Brain microvascular endothelial cell (primary cell): Measurements from ENCODE around the gene RAB28.

ENCODE experiments used
- DNase-seq: peaks from one replicate; pipeline ENCODE4 v3.0.0-alpha.2; 2020
- H3K27ac ChIP-seq: fragments of 250-450 bp; sonication (Bioruptor Pico); 2 replicates; pipeline ENCODE4 v1.5.1; 2020; ENCODE audit warnings: mild to moderate bottlenecking, moderate library complexity
- H3K27me3 ChIP-seq: fragments of 250-450 bp; sonication (Bioruptor Pico); replicated peaks from 2 replicates; pipeline ENCODE4 v1.5.1; 2020; ENCODE audit warnings: mild to moderate bottlenecking
- H3K36me3 ChIP-seq: fragments of 250-450 bp; sonication (Bioruptor Pico); replicated peaks from 2 replicates; pipeline ENCODE4 v1.5.1; 2020; ENCODE audit warnings: mild to moderate bottlenecking
- H3K4me3 ChIP-seq: 2 replicates; pipeline ENCODE4 v1.5.1; 2011; ENCODE audit warnings: low read depth, mild to moderate bottlenecking, control low read depth, low read length, moderate library complexity
- in situ Hi-C: cut with HindIII; loops from 2 replicates; pipeline ENCODE4 v1.10.0; 2017; ENCODE audit warnings: low sequenced_read_pairs, low pct_ligation_motif_present
- TF ChIP-seq, protein P1 (sequence below): IDR thresholded peaks from 2 replicates; pipeline ENCODE4 v1.5.1; 2011; ENCODE audit warnings: low read depth, mild to moderate bottlenecking, moderate library complexity, low read length, control low read depth, inconsistent platforms; ENCODE audit errors: missing control alignments

Gene RAB28

DNA sequence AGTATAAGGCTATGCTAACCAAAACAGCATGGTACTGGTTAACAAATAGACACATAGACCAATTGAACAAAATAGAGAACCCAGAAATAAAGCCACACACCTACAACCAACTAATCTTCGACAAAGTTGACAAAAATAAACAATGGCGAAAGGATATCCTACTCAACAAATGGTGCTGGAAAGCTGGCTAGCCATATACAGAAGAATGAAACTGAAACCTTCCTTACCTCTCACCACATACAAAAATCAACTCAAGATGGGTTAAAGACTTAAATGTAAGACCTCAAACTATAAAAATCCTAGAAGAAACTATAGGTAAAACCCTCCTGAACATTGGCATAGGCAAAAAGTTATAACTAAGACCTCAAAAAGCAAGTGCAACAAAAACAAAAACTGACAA is 47.2 kb downstream of the RAB28 start:
- H3K27me3 ChIP-seq, result no peaks in the 10 kb centered on the region
- in situ Hi-C loops, result no loop called here
- H3K4me3 ChIP-seq, result no peak overlapping the region
- TF ChIP-seq, protein P1, sequence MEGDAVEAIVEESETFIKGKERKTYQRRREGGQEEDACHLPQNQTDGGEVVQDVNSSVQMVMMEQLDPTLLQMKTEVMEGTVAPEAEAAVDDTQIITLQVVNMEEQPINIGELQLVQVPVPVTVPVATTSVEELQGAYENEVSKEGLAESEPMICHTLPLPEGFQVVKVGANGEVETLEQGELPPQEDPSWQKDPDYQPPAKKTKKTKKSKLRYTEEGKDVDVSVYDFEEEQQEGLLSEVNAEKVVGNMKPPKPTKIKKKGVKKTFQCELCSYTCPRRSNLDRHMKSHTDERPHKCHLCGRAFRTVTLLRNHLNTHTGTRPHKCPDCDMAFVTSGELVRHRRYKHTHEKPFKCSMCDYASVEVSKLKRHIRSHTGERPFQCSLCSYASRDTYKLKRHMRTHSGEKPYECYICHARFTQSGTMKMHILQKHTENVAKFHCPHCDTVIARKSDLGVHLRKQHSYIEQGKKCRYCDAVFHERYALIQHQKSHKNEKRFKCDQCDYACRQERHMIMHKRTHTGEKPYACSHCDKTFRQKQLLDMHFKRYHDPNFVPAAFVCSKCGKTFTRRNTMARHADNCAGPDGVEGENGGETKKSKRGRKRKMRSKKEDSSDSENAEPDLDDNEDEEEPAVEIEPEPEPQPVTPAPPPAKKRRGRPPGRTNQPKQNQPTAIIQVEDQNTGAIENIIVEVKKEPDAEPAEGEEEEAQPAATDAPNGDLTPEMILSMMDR, result no peak
- DNase-seq, result no peak
- no peaks in the 10 kb centered on the region for H3K36me3 ChIP-seq
- no peak overlapping the region for H3K27ac ChIP-seq

DNA sequence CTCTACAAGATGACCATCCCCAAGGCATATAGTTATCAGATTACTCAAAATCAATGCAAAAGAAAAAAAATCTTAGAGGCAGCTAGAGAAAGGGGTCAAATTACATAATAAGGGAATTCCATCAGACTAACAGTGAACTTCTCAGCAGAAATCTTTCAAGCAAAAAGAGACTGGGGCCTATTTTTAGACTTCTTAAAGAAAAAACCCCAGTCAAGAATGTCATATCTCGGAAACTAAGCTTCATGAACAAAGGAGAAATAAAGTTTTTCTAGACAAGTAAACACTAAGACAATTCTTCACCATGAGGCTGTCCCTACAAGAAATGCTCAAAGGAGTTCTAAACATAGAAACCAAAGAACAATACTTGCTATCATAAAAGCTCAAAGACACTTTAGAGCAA is 51.7 kb downstream of the RAB28 start:
- H3K27ac ChIP-seq, result no peak overlapping the region
- in situ Hi-C loops, result no loop called here
- no peak overlapping the region for H3K4me3 ChIP-seq
- no peaks in the 10 kb centered on the region for H3K27me3 ChIP-seq
- H3K36me3 ChIP-seq, result no peaks in the 10 kb centered on the region
- TF ChIP-seq, protein P1, result no peak
- no peak for DNase-seq

DNA sequence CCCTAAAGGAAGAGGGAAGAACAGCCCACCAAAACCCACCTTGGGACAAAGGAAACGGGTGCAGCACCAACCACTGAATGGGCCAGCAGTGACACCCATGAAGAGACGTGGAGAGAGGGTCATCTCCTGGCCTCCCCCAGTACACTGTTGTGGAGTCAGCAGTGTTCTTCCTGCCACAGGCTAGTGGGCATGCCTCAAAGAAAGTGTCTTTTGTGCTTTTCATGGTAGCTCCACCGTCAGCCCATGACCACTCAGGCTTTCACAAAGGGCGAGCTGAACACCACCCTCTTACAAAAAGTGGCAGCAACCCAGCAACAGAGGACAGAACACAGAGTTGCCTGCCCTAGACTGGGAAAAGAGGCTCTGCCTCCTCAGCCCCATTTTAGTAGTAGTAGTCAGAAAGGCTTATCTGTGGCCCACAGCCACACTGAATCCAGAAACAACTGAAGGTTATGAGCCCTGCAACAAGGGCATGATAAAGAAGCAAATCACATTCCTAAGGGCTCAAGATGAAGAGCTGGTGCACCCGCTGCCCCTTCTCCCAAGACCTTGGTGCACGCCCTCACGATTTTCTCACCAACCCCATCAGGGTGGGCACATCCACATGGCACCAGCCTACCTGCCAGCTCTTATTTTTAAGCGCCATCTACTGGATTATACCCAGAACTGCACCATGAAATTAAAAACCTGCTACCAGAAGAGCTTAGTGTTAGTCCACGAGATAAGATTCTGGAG is 53.1 kb downstream of the RAB28 start:
- H3K27ac ChIP-seq, result no peak overlapping the region
- in situ Hi-C loops, result no loop called here
- H3K27me3 ChIP-seq, result no peaks in the 10 kb centered on the region
- DNase-seq, result no peak
- no peak overlapping the region for H3K4me3 ChIP-seq
- no peaks in the 10 kb centered on the region for H3K36me3 ChIP-seq
- TF ChIP-seq, protein P1, result peak; percentile 40

DNA sequence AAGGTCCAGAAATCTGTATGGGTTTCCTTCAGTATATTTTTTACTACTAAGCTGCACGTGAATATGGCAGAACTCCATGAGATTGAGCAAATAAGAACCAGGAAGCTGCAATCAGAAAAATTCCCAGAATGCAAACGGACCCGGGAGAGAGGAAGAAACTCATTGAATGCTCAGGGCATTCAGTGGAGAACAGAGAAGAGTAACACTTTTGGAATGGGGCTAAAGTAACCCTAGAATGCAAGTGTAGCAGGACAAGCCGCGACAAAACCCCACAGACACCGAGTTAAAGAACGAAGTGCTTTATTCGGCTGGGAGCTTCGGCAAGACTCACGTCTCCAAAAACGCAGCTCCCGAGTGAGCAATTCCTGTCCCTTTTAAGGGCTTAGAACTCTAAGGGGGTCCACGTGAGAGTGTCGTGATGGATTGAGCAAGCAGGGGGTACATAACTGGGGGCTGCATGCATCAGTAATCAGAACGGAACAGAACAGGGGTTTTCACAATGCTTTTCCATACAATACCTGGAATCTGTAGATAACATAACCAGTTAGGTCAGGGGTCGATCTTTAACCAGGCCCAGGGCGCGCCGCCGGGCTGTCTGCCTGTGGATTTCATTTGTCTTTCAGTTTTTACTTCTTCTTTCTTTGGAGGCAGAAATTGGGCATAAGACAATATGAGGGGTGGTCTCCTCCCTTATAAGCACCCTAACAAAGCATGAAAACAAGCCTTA is 56.4 kb downstream of the RAB28 start:
- in situ Hi-C loops, result no loop called here
- Histone ChIP-seq H3K4me3 (no peak overlapping the region), H3K27ac (no peak overlapping the region), H3K27me3 (no peaks in the 10 kb centered on the region), H3K36me3 (no peaks in the 10 kb centered on the region)
- TF ChIP-seq, protein P1, result no peak
- no peak for DNase-seq

DNA sequence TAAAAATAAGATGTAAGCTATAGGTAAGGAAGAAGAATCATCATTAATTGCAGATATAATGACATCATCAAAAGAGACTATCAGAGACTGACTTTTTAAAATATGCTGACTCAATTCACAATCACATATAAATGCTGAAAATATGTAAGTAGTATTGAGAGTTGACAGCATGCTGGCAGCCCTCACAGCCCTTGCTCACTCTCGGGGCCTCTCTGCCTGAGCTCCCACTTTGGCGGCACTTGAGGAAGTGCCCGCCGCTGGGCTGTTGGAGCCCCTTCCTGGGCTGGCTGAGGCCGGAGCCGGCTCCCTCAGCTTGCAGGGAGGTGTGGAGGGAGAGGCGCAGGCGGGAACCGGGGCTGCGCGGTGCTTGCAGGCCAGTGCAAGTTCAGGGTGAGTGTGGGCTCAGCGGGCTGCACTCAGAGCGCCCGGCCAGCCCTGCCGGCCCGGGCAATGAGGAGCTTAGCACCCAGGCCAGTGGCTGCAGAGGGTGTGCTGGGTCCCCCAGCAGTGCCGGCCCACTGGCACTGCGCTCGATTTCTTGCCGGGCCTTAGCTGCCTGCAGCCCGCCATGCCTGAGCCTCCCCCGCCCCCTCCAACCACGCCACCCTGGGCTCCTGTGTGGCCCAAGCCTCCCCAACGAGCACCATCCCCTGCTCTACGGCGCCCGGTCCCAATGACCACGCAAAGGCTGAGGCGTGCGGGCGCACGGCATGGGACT is 68.9 kb downstream of the RAB28 start:
- DNase-seq, result no peak
- TF ChIP-seq, protein P1, result no peak
- Histone ChIP-seq H3K4me3 (no peak overlapping the region), H3K36me3 (no peaks in the 10 kb centered on the region), H3K27me3 (no peaks in the 10 kb centered on the region), H3K27ac (no peak overlapping the region)
- in situ Hi-C loops, result no loop called here
